Posterior vena cava (tissue), 2 donors: ENCODE data around the gene OR4K1. TPM values are rescaled to one million over a fixed set of nuclear protein-coding genes. Genes with fewer than 3 reads are reported as not detected.

Source experiments
- total RNA-seq, 2 donors: library from RNA; stranded (reverse); fragmentation: NEBNext Ultra II Directional; extraction: Animal tissue kit (Norgen Biotek cat#: 25700); gene quantifications; one replicate each; pipeline ENCODE4 v1.2.1, GENCODE V29; 2021
- donor health status: DM: yes; HTN: yes; CAD: no.
- donor health status: DM: yes; HTN: yes; CAD: no.

Gene OR4K1
- total RNA-seq, 2 donors from 2014 or later: not detected

Other genes starting within 250 kb of the OR4K1 start
- not detected for gene OR11H2, start 217.0 kb upstream of the OR4K1 start, total RNA-seq
- not detected for gene OR4Q3, start 187.3 kb upstream of the OR4K1 start, total RNA-seq
- not detected for gene OR4M1, start 157.4 kb upstream of the OR4K1 start, total RNA-seq
- gene OR4N2, start 127.1 kb upstream of the OR4K1 start, total RNA-seq: not detected
- not detected for gene OR4K2, start 55.8 kb upstream of the OR4K1 start, total RNA-seq
- gene OR4K5, start 10.3 kb upstream of the OR4K1 start, total RNA-seq: not detected
- gene OR4K15, start 44.7 kb downstream of the OR4K1 start, total RNA-seq: not detected
- gene OR4Q2, start 71.2 kb downstream of the OR4K1 start, total RNA-seq: not detected
- gene OR4K14, start 88.4 kb downstream of the OR4K1 start, total RNA-seq: not detected
- not detected for gene OR4K13, start 105.1 kb downstream of the OR4K1 start, total RNA-seq
- gene OR4L1, start 129.1 kb downstream of the OR4K1 start, total RNA-seq: not detected
- not detected for gene OR4K17, start 179.8 kb downstream of the OR4K1 start, total RNA-seq
- not detected for gene OR4N5, start 207.9 kb downstream of the OR4K1 start, total RNA-seq